GM13976 (cell line): ENCODE results near the gene STK11IP.

Experiments used
- DNase-seq: peaks from one replicate; pipeline ENCODE4 v3.0.0; 2012; ENCODE audit warnings: low spot score
- in situ Hi-C: fragments of 300-500 bp; cut with MboI; formaldehyde crosslinking; loops from one replicate; pipeline ENCODE4 v1.12.0; 2022; ENCODE audit warnings: low sequenced_read_pairs, mixed read lengths, inconsistent platforms; ENCODE audit not compliant: unreplicated experiment
- TF ChIP-seq, protein P1 (sequence below): IDR thresholded peaks from 2 replicates; pipeline ENCODE4 v1.5.1; 2012; ENCODE audit warnings: borderline replicate concordance, mild to moderate bottlenecking; ENCODE audit not compliant: insufficient read depth; ENCODE audit errors: extremely low read depth, missing control alignments, control extremely low read depth

Gene STK11IP

GRCh38 chr2:219614076-219614860, 16.6 kb downstream of the STK11IP start:
- in situ Hi-C loops: no loop called here
- DNase-seq: no peak
- TF ChIP-seq, protein P1, sequence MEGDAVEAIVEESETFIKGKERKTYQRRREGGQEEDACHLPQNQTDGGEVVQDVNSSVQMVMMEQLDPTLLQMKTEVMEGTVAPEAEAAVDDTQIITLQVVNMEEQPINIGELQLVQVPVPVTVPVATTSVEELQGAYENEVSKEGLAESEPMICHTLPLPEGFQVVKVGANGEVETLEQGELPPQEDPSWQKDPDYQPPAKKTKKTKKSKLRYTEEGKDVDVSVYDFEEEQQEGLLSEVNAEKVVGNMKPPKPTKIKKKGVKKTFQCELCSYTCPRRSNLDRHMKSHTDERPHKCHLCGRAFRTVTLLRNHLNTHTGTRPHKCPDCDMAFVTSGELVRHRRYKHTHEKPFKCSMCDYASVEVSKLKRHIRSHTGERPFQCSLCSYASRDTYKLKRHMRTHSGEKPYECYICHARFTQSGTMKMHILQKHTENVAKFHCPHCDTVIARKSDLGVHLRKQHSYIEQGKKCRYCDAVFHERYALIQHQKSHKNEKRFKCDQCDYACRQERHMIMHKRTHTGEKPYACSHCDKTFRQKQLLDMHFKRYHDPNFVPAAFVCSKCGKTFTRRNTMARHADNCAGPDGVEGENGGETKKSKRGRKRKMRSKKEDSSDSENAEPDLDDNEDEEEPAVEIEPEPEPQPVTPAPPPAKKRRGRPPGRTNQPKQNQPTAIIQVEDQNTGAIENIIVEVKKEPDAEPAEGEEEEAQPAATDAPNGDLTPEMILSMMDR: no peak

- in situ Hi-C loops: no loop called here
- TF ChIP-seq, protein P1: no peak
- no peak for DNase-seq
Measured at GRCh38 chr2:219615036-219615435, 17.4 kb downstream of the STK11IP start.

- TF ChIP-seq, protein P1: no peak
- DNase-seq: no peak
- in situ Hi-C loops: no loop called here
Measured at GRCh38 chr2:219615894-219616293, 18.2 kb downstream of the STK11IP start.

- TF ChIP-seq, protein P1: no peak
- in situ Hi-C loops: no loop called here
- DNase-seq: no peak
Measured at GRCh38 chr2:219616550-219616949, 18.9 kb downstream of the STK11IP start.

- TF ChIP-seq, protein P1: no peak
- in situ Hi-C loops: no loop called here
Measured at GRCh38 chr2:219618733-219619122, 21.1 kb downstream of the STK11IP start.

GRCh38 chr2:219619235-219619634, 21.6 kb downstream of the STK11IP start:
- TF ChIP-seq, protein P1: no peak
- in situ Hi-C loops: no loop called here
- DNase-seq: no peak

More at GRCh38 chr2:219618733-219619122, 21.1 kb downstream of the STK11IP start:
- no peak for DNase-seq
